Fibroblast of the aortic adventitia (primary cell): ENCODE measurements around the gene CLCN2. TPM values are rescaled to one million over a fixed set of nuclear protein-coding genes. Genes with fewer than 3 reads are reported as not detected.

Source experiments
- DNase-seq: peaks from one replicate; pipeline ENCODE4 v3.0.0-alpha.2; 2010; ENCODE audit warnings: low read depth
- H3K4me3 ChIP-seq: 2 replicates; pipeline ENCODE4 v1.5.1; 2011; ENCODE audit warnings: low read depth, mild to moderate bottlenecking, control low read depth, low read length, moderate library complexity
- total RNA-seq: library from RNA; depleted of rRNA; stranded (reverse); fragments of >200 nt; gene quantifications from 2 replicates; pipeline ENCODE4 v1.2.3, GENCODE V29; 2012; ENCODE audit warnings: low replicate concordance
- TF ChIP-seq, protein P1 (sequence below): IDR thresholded peaks from 2 replicates; pipeline ENCODE4 v1.5.1; 2011; ENCODE audit warnings: mild to moderate bottlenecking, low read length, control low read depth, inconsistent platforms; ENCODE audit not compliant: insufficient read depth

The CLCN2 gene
- total RNA-seq, 1 donor = 5.9 TPM

DNA sequence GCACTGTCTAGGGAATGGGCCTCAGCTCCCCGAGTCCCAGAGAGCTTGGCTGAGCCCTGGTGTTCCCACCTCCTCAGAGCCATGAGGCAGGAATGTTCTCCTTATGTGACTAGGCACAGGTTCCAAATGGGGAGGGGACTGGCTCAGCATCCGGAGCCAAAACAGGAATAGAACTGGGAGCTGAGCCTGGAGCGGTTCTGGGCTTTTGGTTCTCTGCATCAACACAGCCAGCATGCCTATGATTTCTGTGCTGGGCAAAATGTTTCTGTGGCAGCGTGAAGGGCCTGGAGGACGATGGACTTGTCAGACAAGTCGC, 24.0 kb downstream of the CLCN2 start, which contains the start of gene FAM131A:
TSS of gene FAM131A (plus strand) at position 202 of the 316 bp plus-strand sequence. CDS start at position 233, 31 bp downstream.
- H3K4me3 ChIP-seq = peak within 1 kb of the TSS; percentile 77
- TF ChIP-seq, protein P1, sequence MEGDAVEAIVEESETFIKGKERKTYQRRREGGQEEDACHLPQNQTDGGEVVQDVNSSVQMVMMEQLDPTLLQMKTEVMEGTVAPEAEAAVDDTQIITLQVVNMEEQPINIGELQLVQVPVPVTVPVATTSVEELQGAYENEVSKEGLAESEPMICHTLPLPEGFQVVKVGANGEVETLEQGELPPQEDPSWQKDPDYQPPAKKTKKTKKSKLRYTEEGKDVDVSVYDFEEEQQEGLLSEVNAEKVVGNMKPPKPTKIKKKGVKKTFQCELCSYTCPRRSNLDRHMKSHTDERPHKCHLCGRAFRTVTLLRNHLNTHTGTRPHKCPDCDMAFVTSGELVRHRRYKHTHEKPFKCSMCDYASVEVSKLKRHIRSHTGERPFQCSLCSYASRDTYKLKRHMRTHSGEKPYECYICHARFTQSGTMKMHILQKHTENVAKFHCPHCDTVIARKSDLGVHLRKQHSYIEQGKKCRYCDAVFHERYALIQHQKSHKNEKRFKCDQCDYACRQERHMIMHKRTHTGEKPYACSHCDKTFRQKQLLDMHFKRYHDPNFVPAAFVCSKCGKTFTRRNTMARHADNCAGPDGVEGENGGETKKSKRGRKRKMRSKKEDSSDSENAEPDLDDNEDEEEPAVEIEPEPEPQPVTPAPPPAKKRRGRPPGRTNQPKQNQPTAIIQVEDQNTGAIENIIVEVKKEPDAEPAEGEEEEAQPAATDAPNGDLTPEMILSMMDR = no peak
- peak; percentile 87 for DNase-seq

DNA sequence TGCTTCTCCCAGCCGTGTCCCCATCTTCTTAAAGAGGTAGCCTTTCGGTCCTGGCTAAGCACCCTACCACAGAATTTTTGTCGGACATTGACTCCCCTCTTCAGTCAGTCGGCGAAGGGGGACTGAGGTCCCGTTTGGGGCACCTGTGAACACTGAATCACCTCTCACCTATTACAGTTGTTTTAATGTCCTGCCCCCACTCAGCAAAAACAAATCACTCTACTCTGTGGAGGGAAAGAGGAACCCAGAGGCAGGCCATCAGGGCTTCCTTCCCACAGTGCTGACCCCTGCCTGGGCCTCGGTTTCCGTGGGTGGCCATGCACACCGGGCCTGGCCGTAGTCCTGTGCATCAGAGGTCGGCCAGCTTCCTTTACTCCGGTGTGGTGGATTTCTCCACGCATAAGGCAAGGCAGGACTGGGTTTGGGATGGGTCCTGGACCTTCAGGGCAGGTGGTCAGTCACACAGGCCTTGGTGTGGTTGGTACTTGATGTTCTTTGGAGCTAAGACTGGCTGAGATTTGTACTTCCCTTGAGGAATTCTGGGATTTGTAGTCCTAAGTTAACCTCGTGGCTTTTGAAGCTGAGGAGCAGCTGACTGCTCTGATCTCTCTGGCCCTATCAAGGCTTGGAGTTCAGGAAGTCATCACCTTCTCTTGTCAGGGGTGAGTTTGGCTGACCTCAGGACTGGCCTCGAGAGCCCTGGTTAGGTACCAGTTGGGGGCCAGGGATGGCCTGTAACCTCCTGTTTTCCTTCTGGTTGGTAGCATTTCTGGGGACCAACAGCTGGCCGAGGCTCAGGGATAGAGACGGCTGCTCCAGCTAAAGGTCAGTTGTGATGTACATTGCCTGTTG, 24.6 kb downstream of the CLCN2 start:
- DNase-seq = peak; percentile 81
- peak overlapping the region; percentile 77 for H3K4me3 ChIP-seq
- TF ChIP-seq, protein P1 = no peak

DNA sequence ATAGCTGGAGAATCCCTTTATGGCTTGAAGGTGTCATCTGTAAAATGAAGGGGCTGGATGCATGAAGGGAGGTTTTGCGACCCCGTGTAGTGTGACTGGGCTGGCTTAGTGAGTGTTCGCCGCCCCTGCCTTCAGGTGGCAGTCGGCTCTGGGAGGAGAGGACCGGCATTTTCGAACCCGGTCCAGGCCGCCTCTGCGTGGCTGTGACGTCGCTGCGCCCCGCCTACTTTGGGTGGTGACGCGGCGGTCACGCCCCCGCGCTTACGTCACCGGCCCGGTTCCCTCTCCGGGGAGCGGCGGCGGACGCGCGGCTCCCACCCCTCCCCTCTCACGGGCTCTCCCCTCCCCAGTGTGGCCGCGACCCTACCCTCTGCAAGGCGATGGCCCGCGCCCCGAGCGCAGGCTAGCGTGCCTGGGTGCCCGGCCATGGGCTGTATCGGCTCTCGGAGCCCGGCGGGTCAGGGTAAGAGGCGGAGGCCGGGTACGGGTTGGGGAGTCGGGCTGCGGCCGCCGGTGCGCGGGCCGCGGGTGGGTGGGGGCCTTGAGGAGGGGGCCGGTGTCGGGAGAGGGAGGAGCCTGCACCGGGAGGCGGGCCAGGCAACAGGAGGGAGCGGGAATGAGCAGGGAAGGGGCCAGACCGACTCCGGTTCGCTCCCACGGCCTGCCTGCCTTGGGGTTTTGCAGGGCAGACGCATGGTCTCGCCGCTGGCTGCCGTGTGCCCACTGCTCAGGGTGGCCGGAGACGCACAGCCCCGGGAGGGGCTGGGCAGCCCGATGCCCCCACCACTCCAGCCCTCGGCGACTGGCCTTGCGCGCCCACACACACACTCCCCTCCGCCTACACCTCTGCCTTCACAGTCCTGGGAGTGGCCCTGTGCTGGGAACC, 25.5 kb downstream of the CLCN2 start:
- H3K4me3 ChIP-seq = peak overlapping the region; percentile 77
- TF ChIP-seq, protein P1 = no peak
- peak; percentile 75 for DNase-seq

DNA sequence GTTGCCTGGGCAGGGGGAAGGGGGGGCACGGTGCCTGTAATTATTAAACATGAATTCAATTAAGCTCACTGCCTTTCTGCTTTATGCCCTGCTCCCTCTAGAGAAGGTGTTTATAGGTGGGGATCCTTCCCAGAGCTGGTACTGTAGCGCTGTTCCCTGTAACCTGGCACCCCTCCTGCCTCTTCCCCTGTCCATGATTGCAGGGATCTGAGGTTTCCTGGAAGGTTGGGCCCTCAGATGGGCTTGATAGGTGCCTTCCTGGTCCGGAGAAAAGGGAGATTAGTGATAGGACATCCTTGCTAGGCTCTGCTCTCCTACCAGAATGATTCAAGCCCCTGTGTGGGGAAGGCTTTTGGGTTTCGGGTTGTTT, 26.1 kb downstream of the CLCN2 start:
- no peak overlapping the region for H3K4me3 ChIP-seq
- no peak for DNase-seq
- TF ChIP-seq, protein P1 = no peak

DNA sequence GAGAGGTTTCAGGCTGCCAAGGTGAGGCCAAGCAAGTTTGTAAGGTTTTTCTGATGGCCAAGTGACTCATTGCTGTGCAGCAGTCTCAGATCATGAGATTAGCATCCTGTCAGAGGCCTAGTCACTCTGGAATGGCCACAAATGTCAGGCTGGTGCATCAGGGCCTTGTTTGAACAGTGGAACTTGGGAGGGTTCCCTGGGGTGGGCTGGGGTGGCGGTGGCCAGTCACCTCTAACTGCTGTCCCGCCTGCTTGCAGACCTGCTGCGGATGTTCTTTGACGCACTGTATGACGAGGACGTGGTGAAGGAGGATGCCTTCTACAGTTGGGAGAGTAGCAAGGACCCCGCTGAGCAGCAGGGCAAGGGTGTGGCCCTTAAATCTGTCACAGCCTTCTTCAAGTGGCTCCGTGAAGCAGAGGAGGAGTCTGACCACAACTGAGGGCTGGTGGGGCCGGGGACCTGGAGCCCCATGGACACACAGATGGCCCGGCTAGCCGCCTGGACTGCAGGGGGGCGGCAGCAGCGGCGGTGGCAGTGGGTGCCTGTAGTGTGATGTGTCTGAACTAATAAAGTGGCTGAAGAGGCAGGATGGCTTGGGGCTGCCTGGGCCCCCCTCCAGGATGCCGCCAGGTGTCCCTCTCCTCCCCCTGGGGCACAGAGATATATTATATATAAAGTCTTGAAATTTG, 26.8 kb downstream of the CLCN2 start:
- peak; percentile 54 for DNase-seq
- TF ChIP-seq, protein P1 = no peak
- H3K4me3 ChIP-seq = no peak overlapping the region

DNA sequence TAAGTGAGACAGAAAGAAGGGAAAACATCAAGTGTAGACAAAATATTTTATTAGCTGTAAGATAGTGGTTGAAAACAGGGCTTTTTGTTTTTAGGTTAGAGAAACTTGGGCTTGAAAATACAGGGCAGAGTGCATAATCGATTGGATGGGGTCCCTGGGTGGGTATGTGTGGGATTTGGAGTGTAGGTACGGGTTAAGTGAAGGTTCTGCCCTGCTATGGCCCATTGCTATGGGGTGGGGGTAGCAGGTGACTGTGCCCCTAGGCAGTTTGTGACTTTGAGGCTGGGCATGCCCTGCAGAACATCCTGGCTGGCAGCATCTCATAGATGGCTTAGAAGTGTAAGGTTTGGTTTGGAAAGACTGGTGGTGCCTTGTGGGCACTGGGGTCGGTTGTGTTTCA, 27.7 kb downstream of the CLCN2 start:
- H3K4me3 ChIP-seq = no peak overlapping the region
- TF ChIP-seq, protein P1 = no peak
- DNase-seq = no peak
